AG04449 (cell line): ENCODE measurements around the gene LUC7L2.

Experiments
- CTCF ChIA-PET: fragments of 350-600 bp; formaldehyde crosslinking; extraction: SDS; loops from one replicate; lab custom pipeline; 2021; ENCODE audit warnings: antibody characterized with exemption; lab: Yijun Ruan, JAX
- POLR2A ChIA-PET: fragments of 400-600, 350-600 bp; formaldehyde crosslinking; extraction: SDS; loops from one replicate; lab custom pipeline; 2020; ENCODE audit warnings: antibody characterized with exemption, inconsistent platforms; lab: Yijun Ruan, JAX
- DNase-seq: peaks from one replicate; pipeline ENCODE4 v3.0.0-alpha.2; 2010; ENCODE audit warnings: low read depth, low spot score
- H3K4me3 ChIP-seq: 2 replicates; pipeline ENCODE4 v1.5.1; 2011; ENCODE audit warnings: low read depth, mild to moderate bottlenecking, control low read depth, low read length
- CTCF ChIP-seq: IDR thresholded peaks from one replicate; pipeline ENCODE4 v1.5.1; 2011; ENCODE audit warnings: mild to moderate bottlenecking, moderate library complexity, low read length, control low read depth, inconsistent platforms; ENCODE audit not compliant: insufficient read depth; ENCODE audit errors: missing control alignments

LUC7L2 gene

GRCh38 chr7:139430443-139430842 is 70.7 kb downstream of the LUC7L2 start:
- no peak for TF ChIP-seq CTCF

GRCh38 chr7:139431010-139431409 is 71.3 kb downstream of the LUC7L2 start:
- DNase-seq: no peak
- ChIA-PET CTCF (interaction anchor here (1.0 to 1.5 kb wide), 5 partner anchors 8 to 574 kb away, joined by 3 to 5 read pairs (median 3); no protein-coding TSS in a partner anchor), POLR2A (no interaction called here)
- no peak for TF ChIP-seq CTCF
- H3K4me3 ChIP-seq: no peak overlapping the region

More at GRCh38 chr7:139430443-139430842, 70.7 kb downstream of the LUC7L2 start:
- H3K4me3 ChIP-seq: no peak overlapping the region
- ChIA-PET POLR2A (no interaction called here), CTCF (interaction anchor here (1.0 to 1.5 kb wide), 3 partner anchors 12 to 574 kb away, joined by 3 to 5 read pairs (median 5); no protein-coding TSS in a partner anchor)
- no peak for DNase-seq

- ChIA-PET CTCF (interaction anchor here (1.0 to 1.5 kb wide), 5 partner anchors 9 to 573 kb away, joined by 3 to 5 read pairs (median 3); no protein-coding TSS in a partner anchor), POLR2A (no interaction called here)
- TF ChIP-seq CTCF: no peak
- DNase-seq: no peak
- H3K4me3 ChIP-seq: no peak overlapping the region
Observed at GRCh38 chr7:139431459-139431858, 71.8 kb downstream of the LUC7L2 start.

- no peak for TF ChIP-seq CTCF
- DNase-seq: no peak
- no peak overlapping the region for H3K4me3 ChIP-seq
- ChIA-PET POLR2A (no interaction called here), CTCF (interaction anchor here (5.4 to 7.5 kb wide), 2 partner anchors 12 to 21 kb away, joined by 71 to 129 read pairs; no protein-coding TSS in a partner anchor)
Observed at GRCh38 chr7:139436806-139437205, 77.1 kb downstream of the LUC7L2 start.

GRCh38 chr7:139439375-139439774 is 79.7 kb downstream of the LUC7L2 start:
- POLR2A ChIA-PET: no interaction called here
- no peak for DNase-seq
- no peak for TF ChIP-seq CTCF
- no peak overlapping the region for H3K4me3 ChIP-seq
- CTCF ChIA-PET: interaction anchor here (7.5 kb wide), 1 partner anchor 15 kb away, joined by 129 read pairs; no protein-coding TSS in a partner anchor

GRCh38 chr7:139441961-139442360 is 82.3 kb downstream of the LUC7L2 start:
- DNase-seq: no peak
- ChIA-PET POLR2A (no interaction called here), CTCF (interaction anchor here (0.9 to 10.3 kb wide), 4 partner anchors 8 to 160 kb away, joined by 3 to 93 read pairs (median 4); no protein-coding TSS in a partner anchor)
- no peak overlapping the region for H3K4me3 ChIP-seq
- TF ChIP-seq CTCF: no peak
